Mesenchymal stem cell (in vitro differentiated cells and primary cell): ENCODE results near the gene TRIP13.

Source experiments
- DNase-seq: peaks from one replicate; pipeline ENCODE4 v3.0.0-alpha.2; 2013
- H2AFZ ChIP-seq: one replicate; pipeline ENCODE4 v1.6.1; 2013; ENCODE audit warnings: low read depth, mild to moderate bottlenecking, control low read depth, inconsistent platforms, low read length, moderate library complexity
- H2AK5ac ChIP-seq: 2 replicates; pipeline ENCODE4 v1.6.1; 2013; ENCODE audit warnings: low read length, moderate library complexity, mild to moderate bottlenecking, inconsistent platforms; ENCODE audit not compliant: severe bottlenecking
- H2BK120ac ChIP-seq: one replicate; pipeline ENCODE4 v1.6.1; 2013; ENCODE audit warnings: low read depth, mild to moderate bottlenecking, inconsistent platforms, low read length, moderate library complexity
- H2BK12ac ChIP-seq, 2 experiments: one replicate each; pipeline ENCODE4 v1.6.1; 2013; ENCODE audit warnings: inconsistent platforms in 2 of 2, low read length in 2 of 2, mild to moderate bottlenecking in 2 of 2, moderate library complexity in 2 of 2, control low read depth in 1 of 2
- H2BK15ac ChIP-seq: one replicate; pipeline ENCODE4 v1.6.1; 2013; ENCODE audit warnings: mild to moderate bottlenecking, low read depth, inconsistent platforms; ENCODE audit not compliant: poor library complexity, severe bottlenecking
- H2BK5ac ChIP-seq: 2 replicates; pipeline ENCODE4 v1.6.1; 2013; ENCODE audit warnings: low read depth, mild to moderate bottlenecking, low read length, control low read depth, inconsistent platforms; ENCODE audit not compliant: poor library complexity, severe bottlenecking
- H3K14ac ChIP-seq, 2 experiments: one replicate each; pipeline ENCODE4 v1.6.1; 2013; ENCODE audit warnings: inconsistent platforms in 2 of 2, low read length in 2 of 2, control low read depth in 1 of 2, mild to moderate bottlenecking in 1 of 2, moderate library complexity in 1 of 2
- H3K18ac ChIP-seq, 2 experiments: one replicate each; pipeline ENCODE4 v1.6.1; 2013; ENCODE audit warnings: inconsistent platforms in 2 of 2, low read length in 2 of 2, control low read depth in 1 of 2, low read depth in 1 of 2, mild to moderate bottlenecking in 1 of 2
- H3K23ac ChIP-seq, 2 experiments: one replicate each; pipeline ENCODE4 v1.6.1; 2013; ENCODE audit warnings: inconsistent platforms in 2 of 2, low read length in 2 of 2, mild to moderate bottlenecking in 2 of 2, moderate library complexity in 2 of 2, control low read depth in 1 of 2
- H3K27ac ChIP-seq: 2 replicates; pipeline ENCODE4 v1.5.1; 2013; ENCODE audit warnings: mild to moderate bottlenecking, moderate library complexity, low read length, control low read depth, inconsistent platforms; ENCODE audit not compliant: poor library complexity, severe bottlenecking
- H3K27me3 ChIP-seq, 2 experiments: 2 replicates each; pipeline versions ENCODE4 v1.6.1 to v1.7.0; 2013; ENCODE audit warnings: low read length in 2 of 2, mild to moderate bottlenecking in 2 of 2, moderate library complexity in 2 of 2, control low read depth in 1 of 2, inconsistent platforms in 1 of 2; ENCODE audit not compliant: control insufficient read depth in 1 of 2, insufficient read depth in 1 of 2
- H3K36me3 ChIP-seq, 2 experiments: 2 replicates each; pipeline versions ENCODE4 v1.6.1 to v1.7.0; 2013; ENCODE audit warnings: low read length in 2 of 2, control low read depth in 1 of 2, inconsistent platforms in 1 of 2, low read depth in 1 of 2, mild to moderate bottlenecking in 1 of 2; ENCODE audit not compliant: insufficient read depth in 2 of 2, control insufficient read depth in 1 of 2
- H3K4ac ChIP-seq, 2 experiments: one replicate each; pipeline ENCODE4 v1.6.1; 2013; ENCODE audit warnings: inconsistent platforms in 2 of 2, low read length in 2 of 2, mild to moderate bottlenecking in 2 of 2, moderate library complexity in 2 of 2, control low read depth in 1 of 2, low read depth in 1 of 2
- H3K4me1 ChIP-seq: 2 replicates; pipeline ENCODE4 v1.6.1; 2013; ENCODE audit warnings: low read depth, low read length, control low read depth; ENCODE audit not compliant: control insufficient read depth, insufficient read depth
- H3K4me2 ChIP-seq: 2 replicates; pipeline ENCODE4 v1.6.1; 2013; ENCODE audit warnings: low read length, mild to moderate bottlenecking, inconsistent platforms; ENCODE audit not compliant: poor library complexity, severe bottlenecking
- H3K4me3 ChIP-seq, 2 experiments: 2 replicates each; pipeline versions ENCODE4 v1.5.1 to v1.7.0; 2013; ENCODE audit warnings: low read length in 2 of 2, mild to moderate bottlenecking in 2 of 2, control low read depth in 1 of 2, low read depth in 1 of 2; ENCODE audit not compliant: insufficient read depth in 1 of 2
- H3K79me1 ChIP-seq: replicated peaks from 2 replicates; pipeline ENCODE4 v1.6.1; 2013; ENCODE audit warnings: mild to moderate bottlenecking, control low read depth, low read length, inconsistent platforms; ENCODE audit not compliant: poor library complexity, severe bottlenecking
- H3K9ac ChIP-seq: 2 replicates; pipeline ENCODE4 v1.7.0; 2013; ENCODE audit warnings: mild to moderate bottlenecking, low read length, moderate library complexity
- H3K9me3 ChIP-seq: 2 replicates; pipeline ENCODE4 v1.7.0; 2013; ENCODE audit warnings: mild to moderate bottlenecking, low read length; ENCODE audit not compliant: control insufficient read depth
- H4K8ac ChIP-seq: one replicate; pipeline ENCODE4 v1.6.1; 2013; ENCODE audit warnings: inconsistent platforms, mild to moderate bottlenecking, low read length, moderate library complexity
- H4K91ac ChIP-seq: one replicate; pipeline ENCODE4 v1.6.1; 2013; ENCODE audit warnings: mild to moderate bottlenecking, low read length, inconsistent platforms
- WGBS: methylation state at CpG from one replicate; pipeline ENCODE4 v1.1.7; 2013; ENCODE audit warnings: mixed read lengths; 5-methylcytosine and 5-hydroxymethylcytosine counted together

The TRIP13 gene

DNA sequence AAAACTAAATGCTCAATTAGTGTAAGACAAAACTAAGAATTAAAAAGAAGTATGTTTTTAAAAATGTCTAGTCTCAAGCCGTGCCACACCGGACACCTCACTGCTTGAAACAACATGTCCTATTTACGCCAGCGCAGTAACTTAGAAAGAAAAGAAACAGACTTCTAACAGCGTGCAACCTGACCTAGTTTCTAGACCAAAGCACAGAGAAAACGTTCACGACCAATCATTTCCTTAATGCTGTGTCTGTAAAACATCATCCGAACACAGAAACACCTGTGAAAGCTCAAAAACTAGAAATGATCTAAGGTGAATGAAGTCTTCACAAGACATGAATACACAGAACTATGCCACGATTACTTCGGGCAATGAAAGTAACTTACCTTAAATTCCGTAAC is 4.0 kb upstream of the TRIP13 start:
- no peak overlapping the region for H3K27ac ChIP-seq
- WGBS, result 96% methylated on average over 11 of the region's 11 CpGs
- H3K27me3 ChIP-seq, result no peaks in the 10 kb centered on the region
- H2BK5ac ChIP-seq, result no peak overlapping the region
- peaks cover 22% of the 10 kb centered on the region for H3K4me1 ChIP-seq
- no peak overlapping the region for H4K8ac ChIP-seq
- H3K18ac ChIP-seq, result no peak overlapping the region
- H3K14ac ChIP-seq, result no peak overlapping the region
- peaks cover 52% of the 10 kb centered on the region for H3K79me1 ChIP-seq
- no peak overlapping the region for H2BK12ac ChIP-seq
- H2BK15ac ChIP-seq, result no peak overlapping the region
- no peak overlapping the region for H2AFZ ChIP-seq
- DNase-seq, result no peak
- H4K91ac ChIP-seq, result no peak overlapping the region
- no peak overlapping the region for H3K4ac ChIP-seq
- H3K23ac ChIP-seq, result no peak overlapping the region
- peaks cover 67 to 76% of the 10 kb centered on the region in 2 experiments for H3K36me3 ChIP-seq
- H2AK5ac ChIP-seq, result no peak overlapping the region
- no peaks in the 10 kb centered on the region for H3K9me3 ChIP-seq
- no peak overlapping the region for H3K4me3 ChIP-seq
- H3K9ac ChIP-seq, result peak overlapping the region; percentile 33
- no peak overlapping the region for H3K4me2 ChIP-seq
- H2BK120ac ChIP-seq, result no peak overlapping the region

DNA sequence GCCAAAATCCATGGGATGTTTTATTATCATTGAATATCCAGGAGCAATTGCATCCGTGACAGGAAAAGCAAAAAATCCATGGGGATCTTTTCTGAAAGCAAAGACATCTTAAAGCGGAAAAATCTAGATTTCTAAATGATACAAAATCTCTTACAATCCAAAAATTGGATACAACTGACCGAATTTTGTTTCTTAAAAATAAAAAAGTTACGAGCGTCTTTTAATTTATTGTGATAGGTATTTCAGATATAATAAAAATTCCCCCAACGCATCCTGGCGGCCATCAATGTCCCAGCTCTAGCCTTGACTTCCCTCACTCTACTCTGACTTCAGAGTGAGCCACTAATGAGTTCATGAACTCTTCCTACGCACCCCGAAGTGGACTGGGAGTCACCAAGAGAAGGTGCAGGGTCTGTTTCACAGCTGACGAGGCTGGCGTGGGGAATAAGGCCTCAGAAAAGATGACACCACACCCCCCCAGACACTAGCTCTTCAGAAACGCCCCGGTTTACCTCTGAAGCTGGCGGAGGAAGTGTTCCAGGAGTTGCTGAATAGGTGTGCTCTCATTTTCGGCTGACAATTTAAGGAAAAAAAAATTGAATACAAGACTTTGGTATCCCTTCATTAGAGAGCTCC is 3.5 kb upstream of the TRIP13 start:
- Histone ChIP-seq H3K36me3 (peaks cover 67 to 70% of the 10 kb centered on the region in 2 experiments), H4K8ac (no peak overlapping the region), H3K27me3 (no peaks in the 10 kb centered on the region), H3K18ac (no peak overlapping the region), H3K4ac (no peak overlapping the region), H3K4me2 (no peak overlapping the region), H3K4me3 (no peak overlapping the region), H3K14ac (no peak overlapping the region), H2BK5ac (no peak overlapping the region), H3K23ac (no peak overlapping the region), H2AFZ (no peak overlapping the region), H3K27ac (no peak overlapping the region), H2BK15ac (no peak overlapping the region), H3K4me1 (peaks cover 27% of the 10 kb centered on the region), H2AK5ac (no peak overlapping the region), H3K9ac (no peak overlapping the region), H2BK120ac (no peak overlapping the region), H4K91ac (no peak overlapping the region), H2BK12ac (no peak overlapping the region), H3K79me1 (peaks cover 57% of the 10 kb centered on the region), H3K9me3 (no peaks in the 10 kb centered on the region)
- no peak for DNase-seq
- 98% methylated on average over 11 of the region's 15 CpGs for WGBS

DNA sequence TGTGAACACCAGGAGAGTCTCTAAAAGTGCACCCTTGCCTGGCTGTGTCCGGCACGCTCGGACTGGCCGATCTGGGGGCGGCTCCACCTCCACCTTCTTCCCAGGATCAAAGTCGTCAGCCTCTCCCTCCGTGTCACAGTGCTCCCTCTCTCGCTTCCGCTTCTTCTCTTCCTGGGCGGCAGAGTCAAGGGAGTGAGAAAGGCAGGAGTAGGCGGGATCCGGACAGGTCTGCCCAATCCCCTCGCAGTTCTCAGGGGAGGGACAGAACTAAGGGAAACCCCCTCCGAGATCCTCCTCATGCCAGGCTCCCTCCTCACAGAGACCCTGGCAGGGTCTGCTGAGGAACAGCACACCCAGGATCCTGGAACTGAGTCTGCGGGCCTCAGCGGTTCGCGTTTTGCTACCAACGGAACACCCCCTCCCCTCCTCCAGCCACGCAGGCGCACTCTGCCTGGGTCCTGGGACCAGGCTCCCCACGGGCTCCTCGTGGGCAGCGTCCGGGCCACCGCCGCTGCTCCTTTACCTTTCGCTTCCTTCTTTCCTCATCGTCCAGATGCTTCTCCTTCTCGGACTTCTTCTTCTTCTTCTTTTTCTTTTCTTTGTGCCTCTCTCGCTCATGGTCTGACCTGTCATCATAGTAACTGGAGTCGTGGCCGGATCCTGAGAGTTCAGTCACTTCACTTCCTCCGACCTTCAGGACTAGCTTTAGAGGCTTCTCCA is 1.4 kb upstream of the TRIP13 start:
- Histone ChIP-seq H3K4me2 (peak overlapping the region; percentile 90), H3K4ac (peak overlapping the region in 1 of 2 experiments; percentile 87), H3K23ac (peak overlapping the region in 1 of 2 experiments; percentile 51)

DNA sequence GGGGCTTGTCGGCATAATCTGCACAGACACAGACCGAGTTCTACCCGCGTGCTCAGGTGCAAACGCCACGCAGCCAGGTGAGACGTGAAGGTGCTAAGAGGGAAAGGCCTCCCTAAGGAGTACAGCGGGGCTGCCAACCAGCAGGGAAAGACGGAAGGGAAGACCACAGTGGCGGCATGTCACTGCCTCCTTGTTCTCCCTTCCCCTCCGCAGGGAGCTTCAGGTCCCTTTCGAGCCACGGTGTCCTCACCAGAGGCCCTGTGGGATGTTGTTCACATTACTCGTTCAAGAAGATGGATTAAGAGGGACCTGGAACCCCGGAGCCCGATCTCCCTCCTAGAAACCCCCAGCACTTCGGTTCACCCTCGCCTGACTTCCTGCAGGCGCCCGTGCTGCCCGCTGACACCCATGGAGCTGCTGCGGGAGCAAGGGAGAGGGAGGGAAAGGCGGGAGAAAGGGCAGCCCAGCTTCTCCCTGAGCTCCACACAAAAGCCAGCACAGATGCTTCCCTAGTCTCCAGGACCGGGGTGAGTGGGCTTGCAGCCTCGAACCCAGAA is 769 bp upstream of the TRIP13 start:
- Histone ChIP-seq H3K14ac (peak overlapping the region; percentile 63 to 89), H3K27ac (peak overlapping the region; percentile 6), H2BK12ac (peak overlapping the region in 1 of 2 experiments; percentile 8), H2BK5ac (no peak overlapping the region), H2AK5ac (no peak overlapping the region), H3K4me1 (peaks cover 25% of the 10 kb centered on the region), H3K4me3 (peak overlapping the region; percentile 98), H3K9ac (peak overlapping the region; percentile 96), H3K9me3 (no peaks in the 10 kb centered on the region), H2AFZ (peak overlapping the region; percentile 36), H3K36me3 (peaks cover 41 to 57% of the 10 kb centered on the region in 2 experiments), H3K18ac (peak overlapping the region; percentile 84 to 99), H3K4me2 (peak overlapping the region; percentile 90), H2BK120ac (no peak overlapping the region), H3K4ac (peak overlapping the region; percentile 87 to 99), H3K23ac (peak overlapping the region in 1 of 2 experiments; percentile 46), H4K8ac (peak overlapping the region; percentile 100), H3K79me1 (peaks cover 55% of the 10 kb centered on the region), H2BK15ac (peak overlapping the region; percentile 36), H4K91ac (peak overlapping the region; percentile 87), H3K27me3 (no peaks in the 10 kb centered on the region)
- WGBS, result 32% methylated on average over 18 of the region's 25 CpGs
- DNase-seq, result peak; percentile 42

More for the DNA sequence above, 1.4 kb upstream of the TRIP13 start:
- H4K8ac ChIP-seq, result peak overlapping the region; percentile 21
- H2AFZ ChIP-seq, result no peak overlapping the region
- no peak overlapping the region for H2AK5ac ChIP-seq
- 89% methylated on average over 32 of the region's 34 CpGs for WGBS
- no peaks in the 10 kb centered on the region for H3K9me3 ChIP-seq
- DNase-seq, result peak; percentile 30
- no peak overlapping the region for H2BK15ac ChIP-seq
- no peak overlapping the region for H3K27ac ChIP-seq
- no peak overlapping the region for H4K91ac ChIP-seq
- H3K9ac ChIP-seq, result peak overlapping the region; percentile 96
- H3K18ac ChIP-seq, result peak overlapping the region in 1 of 2 experiments; percentile 84
- peak overlapping the region in 1 of 2 experiments; percentile 86 for H3K14ac ChIP-seq
- peaks cover 25% of the 10 kb centered on the region for H3K4me1 ChIP-seq
- peaks cover 51% of the 10 kb centered on the region for H3K79me1 ChIP-seq
- peak overlapping the region in 1 of 2 experiments; percentile 8 for H2BK12ac ChIP-seq
- H2BK5ac ChIP-seq, result no peak overlapping the region
- peaks cover 46 to 59% of the 10 kb centered on the region in 2 experiments for H3K36me3 ChIP-seq
- H3K27me3 ChIP-seq, result no peaks in the 10 kb centered on the region
- no peak overlapping the region for H2BK120ac ChIP-seq
- peak overlapping the region; percentile 98 for H3K4me3 ChIP-seq
